Gastrocnemius medialis (tissue), 4 donors: Measurements from ENCODE around the gene TDO2.

Source experiments
- POLR2A ChIP-seq, 2 donors: fragments of 450-650 bp; IDR thresholded peaks; one replicate each; pipeline ENCODE4 v1.6.1; 2017; ENCODE audit warnings: antibody characterized with exemption in 2 of 2, mild to moderate bottlenecking in 2 of 2, moderate library complexity in 2 of 2
- TF ChIP-seq, protein P1 (sequence below), 5 experiments: fragments of 450-650 bp in 3 of 5; fragments of 200-600 bp in 2 of 5; sonication (generic) in 2 of 5; IDR thresholded peaks in 4 of 5; conservative IDR thresholded peaks in 1 of 5; 1 replicate in 4 of 5; 2 replicates in 1 of 5; pipeline ENCODE4 v1.5.1; 2016 to 2019; ENCODE audit warnings: antibody characterized with exemption in 5 of 5, mild to moderate bottlenecking in 3 of 5, moderate library complexity in 3 of 5

DNA sequence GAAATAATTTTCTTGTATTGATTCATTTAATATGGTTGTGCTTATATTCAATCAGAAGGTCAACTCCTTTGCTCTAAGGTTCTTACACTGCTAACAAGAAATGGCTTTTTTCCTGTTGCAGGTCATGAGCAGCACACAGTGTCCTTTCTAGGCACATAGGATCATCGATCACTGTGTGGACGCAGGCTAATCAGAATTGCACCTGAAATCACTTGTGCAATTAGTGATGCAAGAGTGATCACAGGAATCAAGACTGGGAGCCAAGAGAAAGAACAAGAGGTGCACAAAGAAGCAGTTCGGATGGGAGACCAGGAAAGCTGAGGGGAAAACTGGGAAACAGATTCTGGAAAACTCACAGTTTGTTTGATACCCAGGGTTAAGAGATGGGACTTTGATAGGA is 21.1 kb downstream of the TDO2 start:
- TF ChIP-seq, protein P1, sequence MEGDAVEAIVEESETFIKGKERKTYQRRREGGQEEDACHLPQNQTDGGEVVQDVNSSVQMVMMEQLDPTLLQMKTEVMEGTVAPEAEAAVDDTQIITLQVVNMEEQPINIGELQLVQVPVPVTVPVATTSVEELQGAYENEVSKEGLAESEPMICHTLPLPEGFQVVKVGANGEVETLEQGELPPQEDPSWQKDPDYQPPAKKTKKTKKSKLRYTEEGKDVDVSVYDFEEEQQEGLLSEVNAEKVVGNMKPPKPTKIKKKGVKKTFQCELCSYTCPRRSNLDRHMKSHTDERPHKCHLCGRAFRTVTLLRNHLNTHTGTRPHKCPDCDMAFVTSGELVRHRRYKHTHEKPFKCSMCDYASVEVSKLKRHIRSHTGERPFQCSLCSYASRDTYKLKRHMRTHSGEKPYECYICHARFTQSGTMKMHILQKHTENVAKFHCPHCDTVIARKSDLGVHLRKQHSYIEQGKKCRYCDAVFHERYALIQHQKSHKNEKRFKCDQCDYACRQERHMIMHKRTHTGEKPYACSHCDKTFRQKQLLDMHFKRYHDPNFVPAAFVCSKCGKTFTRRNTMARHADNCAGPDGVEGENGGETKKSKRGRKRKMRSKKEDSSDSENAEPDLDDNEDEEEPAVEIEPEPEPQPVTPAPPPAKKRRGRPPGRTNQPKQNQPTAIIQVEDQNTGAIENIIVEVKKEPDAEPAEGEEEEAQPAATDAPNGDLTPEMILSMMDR (IDR thresholded peaks at IDR 0.05 in 4 of 5, conservative IDR thresholded peaks at IDR 0.05 in 1 of 5), result no peak
- no peak for TF ChIP-seq POLR2A (IDR thresholded peaks at IDR 0.05)
